ENCODE data around the gene DHRS2. TPM values are rescaled to one million over a fixed set of nuclear protein-coding genes. Genes with fewer than 3 reads are reported as not detected.

The DHRS2 gene
- total and polyA plus RNA-seq, 8 donors = 0.26 to 1.1 (median 0.60) TPM

DNA sequence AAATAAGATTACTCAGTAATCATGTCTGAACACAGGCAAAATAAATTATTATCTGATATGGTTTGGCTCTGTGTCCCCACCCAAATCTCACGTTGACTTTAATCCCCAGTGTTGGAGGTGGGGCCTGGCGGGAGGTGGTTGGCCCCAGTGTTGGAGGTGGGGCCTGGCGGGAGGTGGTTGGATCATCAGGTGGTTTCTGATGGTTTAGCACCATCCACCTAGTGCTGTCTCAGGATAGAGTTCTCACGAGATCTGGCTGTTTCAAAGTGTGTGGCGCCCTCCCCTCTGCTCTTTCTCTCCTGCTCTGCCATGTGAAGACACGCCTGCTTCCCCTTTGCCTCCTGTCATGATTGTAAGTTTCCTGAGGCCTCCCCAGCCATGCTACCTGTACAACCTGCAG lies 18.1 kb downstream of the DHRS2 start:
- H3K4me3 ChIP-seq = no peak overlapping the region
- TF ChIP-seq, protein P1, sequence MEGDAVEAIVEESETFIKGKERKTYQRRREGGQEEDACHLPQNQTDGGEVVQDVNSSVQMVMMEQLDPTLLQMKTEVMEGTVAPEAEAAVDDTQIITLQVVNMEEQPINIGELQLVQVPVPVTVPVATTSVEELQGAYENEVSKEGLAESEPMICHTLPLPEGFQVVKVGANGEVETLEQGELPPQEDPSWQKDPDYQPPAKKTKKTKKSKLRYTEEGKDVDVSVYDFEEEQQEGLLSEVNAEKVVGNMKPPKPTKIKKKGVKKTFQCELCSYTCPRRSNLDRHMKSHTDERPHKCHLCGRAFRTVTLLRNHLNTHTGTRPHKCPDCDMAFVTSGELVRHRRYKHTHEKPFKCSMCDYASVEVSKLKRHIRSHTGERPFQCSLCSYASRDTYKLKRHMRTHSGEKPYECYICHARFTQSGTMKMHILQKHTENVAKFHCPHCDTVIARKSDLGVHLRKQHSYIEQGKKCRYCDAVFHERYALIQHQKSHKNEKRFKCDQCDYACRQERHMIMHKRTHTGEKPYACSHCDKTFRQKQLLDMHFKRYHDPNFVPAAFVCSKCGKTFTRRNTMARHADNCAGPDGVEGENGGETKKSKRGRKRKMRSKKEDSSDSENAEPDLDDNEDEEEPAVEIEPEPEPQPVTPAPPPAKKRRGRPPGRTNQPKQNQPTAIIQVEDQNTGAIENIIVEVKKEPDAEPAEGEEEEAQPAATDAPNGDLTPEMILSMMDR (IDR thresholded peaks at IDR 0.05) = no peak
- intact Hi-C loops (cut with DNase I) = no loop called here
- no peaks in the 10 kb centered on the region for H3K9me3 ChIP-seq
- no peak for DNase-seq
- no peaks in the 10 kb centered on the region for H3K4me1 ChIP-seq
- no peak for ATAC-seq
- H3K36me3 ChIP-seq = no peaks in the 10 kb centered on the region
- H3K27me3 ChIP-seq = no peaks in the 10 kb centered on the region
- H3K27ac ChIP-seq = no peak overlapping the region

DNA sequence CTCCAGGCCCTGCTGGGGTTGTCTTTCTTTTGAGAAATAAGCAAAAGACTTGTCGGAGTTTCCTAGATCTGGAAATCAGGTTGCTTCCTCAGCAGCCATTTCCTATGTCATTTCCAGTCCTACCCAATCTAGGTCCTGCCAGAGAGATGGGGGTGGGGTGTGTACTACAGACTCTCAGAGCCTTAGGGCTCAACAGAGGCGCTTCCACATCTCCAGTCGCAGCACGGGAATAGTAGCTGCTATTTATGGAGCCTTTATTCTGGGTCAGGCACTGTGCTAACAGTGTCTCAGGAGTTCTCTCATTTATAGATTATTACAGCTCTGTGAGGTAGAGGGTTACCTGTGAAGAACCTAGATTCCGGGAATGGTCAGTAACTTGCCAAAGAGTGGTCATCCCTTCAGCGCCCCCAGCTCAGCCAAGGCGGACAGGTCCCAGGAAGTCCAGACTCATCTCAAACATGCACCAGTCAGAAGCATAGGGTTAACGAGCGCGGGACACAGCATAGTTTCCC lies 21.9 kb downstream of the DHRS2 start:
- Histone ChIP-seq H3K27me3 (no peaks in the 10 kb centered on the region), H3K27ac (no peak overlapping the region), H3K36me3 (no peaks in the 10 kb centered on the region), H3K9me3 (no peaks in the 10 kb centered on the region), H3K4me1 (no peaks in the 10 kb centered on the region), H3K4me3 (no peak overlapping the region)
- TF ChIP-seq, protein P1 (IDR thresholded peaks at IDR 0.05) = no peak
- intact Hi-C loops (cut with DNase I) = no loop called here
- ATAC-seq (no peak), DNase-seq (no peak)

DNA sequence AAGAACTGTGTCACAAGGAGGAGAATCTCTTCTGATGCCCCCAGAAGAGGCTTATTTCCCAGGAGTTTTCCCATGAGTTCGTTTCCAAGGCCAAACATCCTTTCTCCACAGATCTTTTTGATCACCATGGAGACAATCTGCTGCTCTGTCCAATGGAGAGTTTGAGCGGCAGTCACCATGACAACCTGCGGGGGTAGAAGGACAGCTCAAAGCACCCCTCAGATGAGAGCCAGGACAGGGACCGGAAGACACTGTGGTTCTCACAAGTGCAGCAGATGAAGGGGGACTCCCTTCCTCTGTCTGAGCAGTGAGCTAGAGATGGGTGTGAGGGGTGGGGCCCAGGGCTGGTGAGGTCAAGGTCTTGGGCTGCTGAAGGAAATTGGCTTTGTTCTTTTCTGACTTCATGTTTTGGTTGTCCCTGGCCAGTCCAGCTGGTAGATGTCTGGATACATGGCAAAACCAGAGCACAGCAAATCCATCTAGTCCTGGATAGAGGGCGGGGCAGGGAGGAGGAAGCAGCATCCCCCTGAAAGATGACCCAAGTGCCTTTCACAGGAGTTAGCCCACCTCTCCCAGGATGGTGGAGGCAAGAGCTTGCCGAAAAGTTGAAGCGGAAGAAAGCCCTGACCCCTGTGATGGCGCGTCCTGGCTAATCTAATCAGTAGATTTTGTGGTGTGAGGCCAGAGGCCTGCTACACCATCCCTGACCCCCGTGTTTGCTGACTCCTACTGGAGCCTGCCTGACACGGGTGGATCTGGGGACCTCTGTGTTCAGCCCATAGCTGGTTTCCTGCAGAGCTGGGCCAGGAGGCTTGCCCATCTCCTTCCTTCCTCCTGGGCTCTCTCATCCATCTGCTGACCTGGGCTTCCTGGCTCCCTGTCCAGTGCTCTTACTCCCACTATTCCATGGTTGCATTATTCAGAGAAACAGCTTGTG lies 24.4 kb downstream of the DHRS2 start:
- intact Hi-C loops (cut with DNase I) = no loop called here
- Histone ChIP-seq H3K4me3 (no peak overlapping the region), H3K27me3 (no peaks in the 10 kb centered on the region), H3K4me1 (no peaks in the 10 kb centered on the region), H3K36me3 (no peaks in the 10 kb centered on the region), H3K27ac (no peak overlapping the region), H3K9me3 (no peaks in the 10 kb centered on the region)
- DNase-seq (no peak), ATAC-seq (no peak)
- TF ChIP-seq, protein P1 (IDR thresholded peaks at IDR 0.05) = no peak

DNA sequence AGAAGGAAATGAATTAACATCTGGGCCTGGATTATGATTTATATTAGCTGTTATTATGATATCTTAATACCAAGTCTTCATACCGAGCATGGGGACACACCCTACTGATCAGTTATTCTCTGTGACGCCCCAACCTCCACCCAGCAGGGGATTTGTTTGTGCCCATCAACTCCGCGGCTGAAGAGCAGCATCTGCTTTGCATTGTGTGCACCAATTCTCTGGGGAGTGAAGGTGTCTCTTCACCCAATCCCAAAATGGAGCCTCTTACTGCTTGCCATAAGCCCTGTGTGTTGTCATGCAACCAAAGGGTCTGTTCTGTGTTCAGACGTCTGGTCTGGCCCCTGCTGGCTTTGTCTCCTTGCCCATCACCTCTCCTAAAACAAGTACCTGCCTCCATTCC lies 25.4 kb downstream of the DHRS2 start:
- Histone ChIP-seq H3K27ac (no peak overlapping the region), H3K4me3 (no peak overlapping the region), H3K27me3 (no peaks in the 10 kb centered on the region), H3K9me3 (no peaks in the 10 kb centered on the region), H3K36me3 (no peaks in the 10 kb centered on the region), H3K4me1 (no peaks in the 10 kb centered on the region)
- TF ChIP-seq, protein P1 (IDR thresholded peaks at IDR 0.05) = no peak
- no peak for DNase-seq
- ATAC-seq = no peak
- intact Hi-C loops (cut with DNase I) = no loop called here

DNA sequence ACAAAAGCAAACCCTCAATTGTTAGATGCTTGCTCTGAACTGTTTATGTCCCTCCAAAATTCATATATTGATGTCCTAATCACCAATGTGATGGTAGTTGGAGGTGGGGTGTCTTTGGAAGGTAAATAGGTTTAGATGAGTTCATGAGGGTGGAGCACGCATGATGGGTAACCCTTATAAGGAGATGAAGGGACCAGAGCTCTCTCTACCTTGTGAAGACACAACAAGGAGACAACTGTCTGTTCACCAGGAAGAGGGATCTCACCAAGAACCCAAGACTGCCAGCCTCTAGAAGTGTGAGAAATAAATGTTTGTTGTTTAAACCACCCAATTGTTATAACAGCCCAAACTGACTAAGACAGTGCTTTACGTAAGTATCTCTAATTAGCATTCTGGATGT lies 27.0 kb downstream of the DHRS2 start:
- DNase-seq (no peak), ATAC-seq (no peak)
- Histone ChIP-seq H3K27me3 (no peaks in the 10 kb centered on the region), H3K27ac (no peak overlapping the region), H3K4me3 (no peak overlapping the region), H3K9me3 (no peaks in the 10 kb centered on the region), H3K36me3 (no peaks in the 10 kb centered on the region), H3K4me1 (no peaks in the 10 kb centered on the region)
- TF ChIP-seq, protein P1 (IDR thresholded peaks at IDR 0.05) = no peak
- intact Hi-C loops (cut with DNase I) = no loop called here

Measured in left lung (tissue), 10 donors.